DMS 273 treated with DMSO at 0.1 percent for 48 hours (cell line): Measurements from ENCODE around the gene FOXD3.
A peak's percentile ranks its signal among the peaks of the same experiment; 100 is the strongest.

Source experiments
- DNase-seq: peaks from one replicate; lab custom pipeline; 2025; lab: John Stamatoyannopoulos, UW

FOXD3 gene

GRCh38 chr1:63362578-63362977, 40.2 kb downstream of the FOXD3 start:
- no peak for DNase-seq

GRCh38 chr1:63363014-63363413, 40.6 kb downstream of the FOXD3 start:
- DNase-seq, result no peak

GRCh38 chr1:63366908-63367214, 44.5 kb downstream of the FOXD3 start:
- no peak for DNase-seq

- DNase-seq, result peak; percentile 90
These were observed 45.1 kb downstream of the FOXD3 start, which contains the start of gene ALG6 for GRCh38 chr1:63367215-63368103. Gene ALG6, plus strand, starts transcription at chr1:63367627. Its CDS starts 3,351 bp downstream, at chr1:63370978.

GRCh38 chr1:63368131-63368530, 45.8 kb downstream of the FOXD3 start:
- no peak for DNase-seq
